DND-41 (cell line): ENCODE results near the gene KAZN.

Source experiments
- ATAC-seq: fragments of 200-7000 bp; cut with Tn5 transposase; 3 replicates; pipeline ENCODE4 v1.9.1; 2021; ENCODE audit warnings: low read depth; ENCODE audit not compliant: insufficient read depth
- DNase-seq: peaks from one replicate; pipeline ENCODE4 v3.0.0-alpha.2; 2020
- H2AFZ ChIP-seq: 2 replicates; pipeline ENCODE4 v1.6.0; 2012; ENCODE audit warnings: low read depth, low read length
- H3K27ac ChIP-seq: 2 replicates; pipeline ENCODE4 v1.5.1; 2012; ENCODE audit warnings: low read length, inconsistent platforms
- H3K27me3 ChIP-seq: fragments of 200-600 bp; sonication (generic); 2 replicates; pipeline ENCODE4 v1.6.0; 2012; ENCODE audit warnings: low read length, mild to moderate bottlenecking, inconsistent platforms; ENCODE audit not compliant: insufficient read depth, poor library complexity
- H3K36me3 ChIP-seq: 2 replicates; pipeline ENCODE4 v1.5.1; 2012; ENCODE audit warnings: low read length, inconsistent platforms; ENCODE audit not compliant: insufficient read depth
- H3K4me1 ChIP-seq: 2 replicates; pipeline ENCODE4 v1.5.1; 2012; ENCODE audit warnings: mild to moderate bottlenecking, low read length; ENCODE audit not compliant: insufficient read depth
- H3K4me2 ChIP-seq: 2 replicates; pipeline ENCODE4 v1.6.0; 2012; ENCODE audit warnings: mild to moderate bottlenecking, moderate library complexity, low read length, inconsistent platforms; ENCODE audit not compliant: insufficient read depth
- H3K4me3 ChIP-seq, 2 experiments: fragments of 200-600 bp in 1 of 2; shearing (Covaris generic) in 1 of 2; 2 replicates each; pipeline ENCODE4 v1.5.1; 2012 to 2016; ENCODE audit warnings: inconsistent platforms in 2 of 2, low read length in 2 of 2, mild to moderate bottlenecking in 2 of 2, low read depth in 1 of 2, moderate library complexity in 1 of 2
- H3K79me2 ChIP-seq: 2 replicates; pipeline ENCODE4 v1.6.0; 2012; ENCODE audit warnings: low read length, inconsistent platforms; ENCODE audit not compliant: insufficient read depth
- H3K9ac ChIP-seq: 2 replicates; pipeline ENCODE4 v1.6.0; 2012; ENCODE audit warnings: low read depth, mild to moderate bottlenecking, inconsistent platforms, low read length, moderate library complexity
- H3K9me3 ChIP-seq: 2 replicates; pipeline ENCODE4 v1.5.1; 2012; ENCODE audit warnings: low read length, moderate library complexity, mild to moderate bottlenecking, inconsistent platforms; ENCODE audit not compliant: insufficient read depth, severe bottlenecking
- H4K20me1 ChIP-seq: 2 replicates; pipeline ENCODE4 v1.6.0; 2012; ENCODE audit warnings: low read length; ENCODE audit not compliant: insufficient read depth
- CTCF ChIP-seq: IDR thresholded peaks from 2 replicates; pipeline ENCODE4 v1.5.1; 2012; ENCODE audit warnings: borderline replicate concordance, low read length, moderate library complexity, mild to moderate bottlenecking; ENCODE audit not compliant: poor library complexity, severe bottlenecking; ENCODE audit errors: extremely low read depth
- EZH2 ChIP-seq: IDR thresholded peaks from 3 replicates; pipeline ENCODE4 v1.6.1; 2012; ENCODE audit warnings: borderline replicate concordance, low read depth, mild to moderate bottlenecking, moderate library complexity, low read length, inconsistent platforms; ENCODE audit not compliant: severe bottlenecking

The KAZN gene

GRCh38 chr1:14686701-14687100 lies 88.2 kb downstream of the KAZN start:
- DNase-seq (no peak), ATAC-seq (no peak)
- no peak overlapping the region for H3K27ac ChIP-seq
- no peak overlapping the region for H3K9ac ChIP-seq
- no peaks in the 10 kb centered on the region for H3K4me1 ChIP-seq
- H3K4me2 ChIP-seq = no peak overlapping the region
- no peaks in the 10 kb centered on the region for H3K27me3 ChIP-seq
- no peak overlapping the region for H3K4me3 ChIP-seq
- H3K9me3 ChIP-seq = peaks cover 10% of the 10 kb centered on the region
- no peaks in the 10 kb centered on the region for H3K79me2 ChIP-seq
- H4K20me1 ChIP-seq = no peaks in the 10 kb centered on the region
- H3K36me3 ChIP-seq = no peaks in the 10 kb centered on the region
- no peak overlapping the region for H2AFZ ChIP-seq
- no peak for TF ChIP-seq CTCF
- TF ChIP-seq EZH2 = no peak

- no peaks in the 10 kb centered on the region for H4K20me1 ChIP-seq
- no peaks in the 10 kb centered on the region for H3K4me1 ChIP-seq
- H3K27me3 ChIP-seq = no peaks in the 10 kb centered on the region
- H3K79me2 ChIP-seq = no peaks in the 10 kb centered on the region
- no peak overlapping the region for H3K4me3 ChIP-seq
- H3K27ac ChIP-seq = no peak overlapping the region
- peaks cover 10% of the 10 kb centered on the region for H3K9me3 ChIP-seq
- TF ChIP-seq EZH2 = no peak
- TF ChIP-seq CTCF = no peak
- H3K36me3 ChIP-seq = no peaks in the 10 kb centered on the region
- ATAC-seq (no peak), DNase-seq (no peak)
- no peak overlapping the region for H3K9ac ChIP-seq
- H3K4me2 ChIP-seq = no peak overlapping the region
- no peak overlapping the region for H2AFZ ChIP-seq
These were observed 88.7 kb downstream of the KAZN start for GRCh38 chr1:14687147-14687546.

GRCh38 chr1:14689996-14690615 lies 91.6 kb downstream of the KAZN start:
- Histone ChIP-seq H3K4me3 (no peak overlapping the region), H3K27ac (no peak overlapping the region), H3K4me1 (no peaks in the 10 kb centered on the region), H3K9me3 (no peaks in the 10 kb centered on the region), H4K20me1 (no peaks in the 10 kb centered on the region), H3K79me2 (no peaks in the 10 kb centered on the region), H3K9ac (no peak overlapping the region), H3K4me2 (no peak overlapping the region), H2AFZ (no peak overlapping the region), H3K36me3 (no peaks in the 10 kb centered on the region), H3K27me3 (no peaks in the 10 kb centered on the region)
- DNase-seq (no peak), ATAC-seq (no peak)
- TF ChIP-seq CTCF (no peak), EZH2 (no peak)

GRCh38 chr1:14693949-14694348 lies 95.5 kb downstream of the KAZN start:
- no peaks in the 10 kb centered on the region for H4K20me1 ChIP-seq
- no peak overlapping the region for H3K4me2 ChIP-seq
- no peaks in the 10 kb centered on the region for H3K79me2 ChIP-seq
- H3K27me3 ChIP-seq = no peaks in the 10 kb centered on the region
- H3K27ac ChIP-seq = no peak overlapping the region
- no peak overlapping the region for H2AFZ ChIP-seq
- ATAC-seq = no peak
- no peaks in the 10 kb centered on the region for H3K4me1 ChIP-seq
- TF ChIP-seq CTCF (no peak), EZH2 (no peak)
- H3K4me3 ChIP-seq = no peak overlapping the region
- no peak overlapping the region for H3K9ac ChIP-seq
- no peak for DNase-seq
- no peaks in the 10 kb centered on the region for H3K9me3 ChIP-seq
- H3K36me3 ChIP-seq = no peaks in the 10 kb centered on the region
